ENCODE measurements around the gene SCRN3. TPM values are rescaled to one million over a fixed set of nuclear protein-coding genes. Genes with fewer than 3 reads are reported as not detected.

The SCRN3 gene
- total RNA-seq, 1 experiment from 2014 or later: 26.4 TPM

- ChIA-PET CTCF (interaction anchor here (0.6 kb wide), 1 partner anchor 111 kb away, joined by 3 read pairs; no protein-coding TSS in a partner anchor), POLR2A (no interaction called here)
- Mint-ChIP-seq H3K27ac (ENCODE audit: unreplicated experiment) (no peak overlapping the region), H3K4me3 (ENCODE audit: unreplicated experiment) (no peak overlapping the region), H3K4me1 (ENCODE audit: low read depth, unreplicated experiment) (no peaks in the 10 kb centered on the region), H3K9me3 (ENCODE audit: unreplicated experiment) (no peaks in the 10 kb centered on the region), H3K27me3 (ENCODE audit: insufficient read depth, unreplicated experiment) (no peaks in the 10 kb centered on the region), H3K36me3 (ENCODE audit: insufficient read depth, unreplicated experiment) (no peaks in the 10 kb centered on the region)
- intact Hi-C loops (cut with micrococcal nuclease; ENCODE audit: unreplicated experiment): no loop called here
- Histone ChIP-seq H3K4me1 (no peaks in the 10 kb centered on the region), H3K4me3 (ENCODE audit: low read depth, low read length) (no peak overlapping the region), H3K9me3 (no peaks in the 10 kb centered on the region), H3K36me3 (ENCODE audit: control insufficient read depth, insufficient read depth, low read length) (peaks cover 1% of the 10 kb centered on the region; the same call in 1 of the 2 replicates), H3K27me3 (replicated peaks; ENCODE audit: control insufficient read depth, insufficient read depth, low read length) (no peaks in the 10 kb centered on the region)
- BruUV-seq (replicated peaks): no TSS peak
- TF ChIP-seq CTCF (IDR thresholded peaks at IDR 0.05; ENCODE audit: insufficient read depth in 1 of 2, low read depth in 1 of 2, low read length in 1 of 2, severe bottlenecking in 1 of 2, unreplicated experiment in 1 of 2): no peak
- DNase-seq: no peak
These were observed 40.8 kb downstream of the SCRN3 start for GRCh38 chr2:174436351-174436750.

GRCh38 chr2:174438146-174438886, 42.8 kb downstream of the SCRN3 start:
- H3K36me3 Mint-ChIP-seq (ENCODE audit: insufficient read depth, unreplicated experiment): peaks cover 6% of the 10 kb centered on the region
- BruUV-seq (replicated peaks): no TSS peak
- H3K27me3 ChIP-seq (replicated peaks; ENCODE audit: control insufficient read depth, insufficient read depth, low read length): no peaks in the 10 kb centered on the region
- no peak overlapping the region for H3K4me3 Mint-ChIP-seq (ENCODE audit: unreplicated experiment)
- H3K27me3 Mint-ChIP-seq (ENCODE audit: insufficient read depth, unreplicated experiment): no peaks in the 10 kb centered on the region
- no peak for TF ChIP-seq CTCF (IDR thresholded peaks at IDR 0.05; ENCODE audit: insufficient read depth in 1 of 2, low read depth in 1 of 2, low read length in 1 of 2, severe bottlenecking in 1 of 2, unreplicated experiment in 1 of 2)
- ChIA-PET POLR2A (no interaction called here), CTCF (no interaction called here)
- H3K36me3 ChIP-seq (ENCODE audit: control insufficient read depth, insufficient read depth, low read length): peaks cover 1% of the 10 kb centered on the region; the same call in 1 of the 2 replicates
- DNase-seq: no peak
- peaks cover 10% of the 10 kb centered on the region for H3K4me1 ChIP-seq
- intact Hi-C loops (cut with micrococcal nuclease; ENCODE audit: unreplicated experiment): no loop called here
- H3K4me3 ChIP-seq (ENCODE audit: low read depth, low read length): no peak overlapping the region
- H3K9me3 Mint-ChIP-seq (ENCODE audit: unreplicated experiment): no peaks in the 10 kb centered on the region
- H3K27ac Mint-ChIP-seq (ENCODE audit: unreplicated experiment): no peak overlapping the region
- H3K9me3 ChIP-seq: no peaks in the 10 kb centered on the region
- peaks cover 7% of the 10 kb centered on the region for H3K4me1 Mint-ChIP-seq (ENCODE audit: low read depth, unreplicated experiment)

GRCh38 chr2:174439323-174439722, 43.8 kb downstream of the SCRN3 start:
- BruUV-seq (replicated peaks): no TSS peak
- no peak overlapping the region for H3K27ac Mint-ChIP-seq (ENCODE audit: unreplicated experiment)

More at GRCh38 chr2:174439323-174439722, 43.8 kb downstream of the SCRN3 start:
- ChIA-PET CTCF (no interaction called here), POLR2A (no interaction called here)
- Mint-ChIP-seq H3K36me3 (ENCODE audit: insufficient read depth, unreplicated experiment) (peaks cover 6% of the 10 kb centered on the region), H3K27me3 (ENCODE audit: insufficient read depth, unreplicated experiment) (no peaks in the 10 kb centered on the region), H3K4me1 (ENCODE audit: low read depth, unreplicated experiment) (peaks cover 7% of the 10 kb centered on the region), H3K9me3 (ENCODE audit: unreplicated experiment) (no peaks in the 10 kb centered on the region), H3K4me3 (ENCODE audit: unreplicated experiment) (no peak overlapping the region)
- no peaks in the 10 kb centered on the region for H3K27me3 ChIP-seq (replicated peaks; ENCODE audit: control insufficient read depth, insufficient read depth, low read length)
- intact Hi-C loops (cut with micrococcal nuclease; ENCODE audit: unreplicated experiment): no loop called here
- no peak for TF ChIP-seq CTCF (IDR thresholded peaks at IDR 0.05; ENCODE audit: insufficient read depth in 1 of 2, low read depth in 1 of 2, low read length in 1 of 2, severe bottlenecking in 1 of 2, unreplicated experiment in 1 of 2)
- no peak overlapping the region for H3K4me3 ChIP-seq (ENCODE audit: low read depth, low read length)
- peaks cover 10% of the 10 kb centered on the region for H3K4me1 ChIP-seq
- no peaks in the 10 kb centered on the region for H3K9me3 ChIP-seq
- no peaks in the 10 kb centered on the region for H3K36me3 ChIP-seq (ENCODE audit: control insufficient read depth, insufficient read depth, low read length)
- no peak for DNase-seq
